ENCODE measurements around the gene GPC1.

The GPC1 gene

DNA sequence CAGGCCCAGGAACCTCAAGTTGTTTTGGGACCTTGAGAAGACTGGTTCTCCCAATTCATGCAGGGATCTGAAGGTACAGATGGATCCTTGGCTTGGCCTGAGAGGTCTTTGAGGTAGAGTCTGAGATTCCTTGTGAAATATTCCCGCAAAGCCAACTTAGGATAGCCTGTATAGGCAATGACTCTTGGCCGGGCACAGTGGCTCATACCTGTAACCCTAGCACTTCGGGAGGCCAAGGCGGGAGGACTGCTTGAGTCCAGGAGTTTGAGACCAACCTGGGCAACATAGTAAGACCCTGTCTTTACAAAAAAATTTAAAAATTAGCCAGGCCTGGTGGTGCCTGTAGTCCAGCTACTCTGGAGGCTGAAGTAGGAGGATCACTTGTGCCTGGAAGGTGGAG is 81.9 kb downstream of the GPC1 start:
- no peak for DNase-seq (ENCODE audit: low read depth)
